Small intestine (tissue), 7 donors: Measurements from ENCODE around the gene LRRFIP1. TPM values are rescaled to one million over a fixed set of nuclear protein-coding genes. Genes with fewer than 3 reads are reported as not detected.

Experiments used
- DNase-seq, 2 donors: peaks; one replicate each; pipeline versions ENCODE4 v3.0.0 to v3.0.0-alpha.2; 2013
- FAIRE-seq: peaks from 2 replicates; lab custom pipeline; 2012; peaks lifted over from hg19 to GRCh38; lab: Jason Lieb, UNC
- H3K27ac ChIP-seq, 3 donors: one replicate each; pipeline ENCODE4 v1.5.1; 2013; ENCODE audit warnings: low read length in 2 of 3, mild to moderate bottlenecking in 2 of 3, control low read depth in 1 of 3, inconsistent platforms in 1 of 3, low read depth in 1 of 3, moderate library complexity in 1 of 3
- H3K27me3 ChIP-seq, 3 donors: one replicate each; pipeline ENCODE4 v1.6.1; 2013; ENCODE audit warnings: low read length in 3 of 3, inconsistent platforms in 1 of 3; ENCODE audit not compliant: control insufficient read depth in 3 of 3, insufficient read depth in 3 of 3
- H3K36me3 ChIP-seq, 3 donors: one replicate each; pipeline ENCODE4 v1.6.1; 2013; ENCODE audit warnings: low read length in 3 of 3, inconsistent platforms in 1 of 3, low read depth in 1 of 3, mild to moderate bottlenecking in 1 of 3, moderate library complexity in 1 of 3; ENCODE audit not compliant: control insufficient read depth in 3 of 3, insufficient read depth in 2 of 3
- H3K4me1 ChIP-seq, 3 donors: one replicate each; pipeline ENCODE4 v1.6.1; 2013; ENCODE audit warnings: low read length in 2 of 3, inconsistent platforms in 1 of 3, low read depth in 1 of 3, mild to moderate bottlenecking in 1 of 3, moderate library complexity in 1 of 3; ENCODE audit not compliant: control insufficient read depth in 3 of 3, insufficient read depth in 2 of 3
- H3K4me3 ChIP-seq, 3 donors: one replicate each; pipeline ENCODE4 v1.5.1; 2013; ENCODE audit warnings: low read length in 3 of 3, control low read depth in 1 of 3, inconsistent platforms in 1 of 3, low read depth in 1 of 3, mild to moderate bottlenecking in 1 of 3, moderate library complexity in 1 of 3
- H3K9me3 ChIP-seq, 2 donors: one replicate each; pipeline ENCODE4 v1.6.1; 2013; ENCODE audit warnings: low read depth in 1 of 2, low read length in 1 of 2; ENCODE audit not compliant: control insufficient read depth in 2 of 2, insufficient read depth in 1 of 2
- WGBS, 3 donors: extraction: QIAGEN DNeasy Blood & Tissue Kit; methylation state at CpG; one replicate each; pipeline ENCODE4 v1.1.7; 2013; 5-methylcytosine and 5-hydroxymethylcytosine counted together
- polyA plus RNA-seq, 4 donors: library from polyadenylated mRNA; stranded (reverse) in 3 of 4; unstranded in 1 of 4; fragments of 200-250 nt in 3 of 4; fragments of 120-200 nt in 1 of 4; gene quantifications; one replicate each; pipeline versions ENCODE4 v1.2.1 to v1.2.3, GENCODE V29; 2013
- donor health status: healthy with polysubstance abuse.
- donor health status: control.
- donor health status: control.
- donor health status: Bipolar disorder and iron deficiency.
- donor health status: healthy.

LRRFIP1 gene
- polyA plus RNA-seq, 4 donors = 46.0 to 76.7 (median 51.9) TPM

- FAIRE-seq = no peak
- H3K36me3 ChIP-seq = peaks cover 0 to 5% (median 0%) of the 10 kb centered on the region in 3 donors
- H3K27ac ChIP-seq = no peak overlapping the region
- DNase-seq = no peak
- H3K4me3 ChIP-seq = no peak overlapping the region
- peaks cover 0 to 2% (median 0%) of the 10 kb centered on the region in 3 donors for H3K27me3 ChIP-seq
- no peaks in the 10 kb centered on the region for H3K4me1 ChIP-seq
- WGBS, 3 donors = 90 to 98% (median 91%) methylated on average over 8 of the region's 8 CpGs
- peaks cover 0 to 13% of the 10 kb centered on the region in 2 donors for H3K9me3 ChIP-seq
Observed at GRCh38 chr2:237638176-237638575, 10.8 kb downstream of the LRRFIP1 start.

GRCh38 chr2:237639052-237639835 is 11.9 kb downstream of the LRRFIP1 start:
- FAIRE-seq (no peak), DNase-seq (no peak)
- Histone ChIP-seq H3K36me3 (peaks cover 0 to 5% (median 0%) of the 10 kb centered on the region in 3 donors), H3K27me3 (peaks cover 0 to 1% (median 0%) of the 10 kb centered on the region in 3 donors), H3K9me3 (peaks cover 0 to 11% of the 10 kb centered on the region in 2 donors), H3K4me3 (no peak overlapping the region), H3K4me1 (no peaks in the 10 kb centered on the region), H3K27ac (no peak overlapping the region)
- 69 to 76% (median 69%) methylated on average over 11 of the region's 11 CpGs for WGBS, 3 donors

- H3K9me3 ChIP-seq = peaks cover 0 to 11% of the 10 kb centered on the region in 2 donors
- no peaks in the 10 kb centered on the region for H3K4me1 ChIP-seq
- peaks cover 0 to 4% (median 0%) of the 10 kb centered on the region in 3 donors for H3K27me3 ChIP-seq
- no peak overlapping the region for H3K27ac ChIP-seq
- no peak overlapping the region for H3K4me3 ChIP-seq
- FAIRE-seq (no peak), DNase-seq (peak; percentile 34 to 35)
- peaks cover 0 to 5% (median 0%) of the 10 kb centered on the region in 3 donors for H3K36me3 ChIP-seq
- WGBS, 3 donors = 43 to 74% (median 60%) methylated on average over 6 of the region's 6 CpGs
Observed at GRCh38 chr2:237639836-237640220, 12.4 kb downstream of the LRRFIP1 start.

GRCh38 chr2:237640493-237640998 is 13.2 kb downstream of the LRRFIP1 start:
- no peak for FAIRE-seq
- H3K4me3 ChIP-seq = no peak overlapping the region
- H3K4me1 ChIP-seq = no peaks in the 10 kb centered on the region
- H3K27me3 ChIP-seq = peaks cover 0 to 4% (median 0%) of the 10 kb centered on the region in 3 donors
- WGBS, 3 donors = 84 to 90% (median 85%) methylated on average over 12 of the region's 12 CpGs
- no peak for DNase-seq
- H3K36me3 ChIP-seq = peaks cover 0 to 5% (median 0%) of the 10 kb centered on the region in 3 donors
- peaks cover 0 to 11% of the 10 kb centered on the region in 2 donors for H3K9me3 ChIP-seq
- no peak overlapping the region for H3K27ac ChIP-seq

- H3K9me3 ChIP-seq = peaks cover 0 to 13% of the 10 kb centered on the region in 2 donors
- no peak overlapping the region for H3K4me3 ChIP-seq
- H3K36me3 ChIP-seq = peaks cover 0 to 5% (median 0%) of the 10 kb centered on the region in 3 donors
- DNase-seq = no peak
- H3K27ac ChIP-seq = no peak overlapping the region
- WGBS, 3 donors = 90 to 97% (median 94%) methylated on average over 12 of the region's 12 CpGs
- no peaks in the 10 kb centered on the region for H3K4me1 ChIP-seq
- no peak for FAIRE-seq
- H3K27me3 ChIP-seq = peaks cover 0 to 4% (median 0%) of the 10 kb centered on the region in 3 donors
Observed at GRCh38 chr2:237642038-237642734, 14.8 kb downstream of the LRRFIP1 start.

- H3K4me1 ChIP-seq = no peaks in the 10 kb centered on the region
- H3K27me3 ChIP-seq = peaks cover 0 to 4% (median 0%) of the 10 kb centered on the region in 3 donors
- H3K36me3 ChIP-seq = peaks cover 0 to 5% (median 0%) of the 10 kb centered on the region in 3 donors
- peaks cover 0 to 13% of the 10 kb centered on the region in 2 donors for H3K9me3 ChIP-seq
- DNase-seq (no peak), FAIRE-seq (no peak)
- 91 to 94% (median 93%) methylated on average over 13 of the region's 13 CpGs for WGBS, 3 donors
- no peak overlapping the region for H3K27ac ChIP-seq
- no peak overlapping the region for H3K4me3 ChIP-seq
Observed at GRCh38 chr2:237643066-237643465, 15.7 kb downstream of the LRRFIP1 start.

DNA sequence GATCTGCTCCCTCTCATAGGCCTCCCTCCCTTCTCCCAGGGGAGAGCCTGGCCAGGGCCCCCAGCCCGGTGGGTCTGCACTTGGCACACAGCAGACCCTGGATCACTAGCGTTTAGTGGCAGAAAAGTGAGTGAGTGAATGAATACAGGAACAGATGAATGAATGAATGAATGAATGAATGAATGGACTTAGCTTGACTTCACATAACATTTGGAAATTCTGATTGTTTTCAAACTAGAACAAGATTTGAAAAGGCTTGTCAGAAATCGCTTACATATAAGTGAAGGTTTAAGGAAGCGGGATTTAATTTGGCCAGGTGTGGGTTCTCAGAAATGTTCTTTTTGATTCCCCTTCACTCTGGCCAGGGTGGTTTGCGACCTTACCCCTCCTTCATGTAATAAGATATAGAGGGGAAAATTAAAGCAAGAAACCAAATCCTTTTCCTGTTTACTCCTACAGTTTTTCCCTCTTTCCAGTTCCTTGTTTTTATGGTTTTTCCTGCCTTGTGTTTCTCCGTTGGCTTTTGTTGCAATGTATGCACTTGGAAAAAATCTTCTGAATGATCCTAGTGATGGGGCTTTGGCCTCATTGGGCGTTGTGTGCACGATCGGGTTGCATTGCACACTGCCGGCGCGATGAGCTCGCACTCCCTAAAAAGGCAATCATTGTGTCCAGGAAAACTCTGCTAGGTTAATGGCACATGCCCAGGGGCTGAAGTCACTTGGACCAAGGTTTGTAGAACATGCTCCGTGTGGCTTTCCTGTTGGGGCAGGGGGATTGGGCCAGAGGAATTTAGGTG is 16.4 kb downstream of the LRRFIP1 start:
- Histone ChIP-seq H3K27ac (no peak overlapping the region), H3K9me3 (peaks cover 0 to 13% of the 10 kb centered on the region in 2 donors), H3K4me3 (no peak overlapping the region), H3K4me1 (no peaks in the 10 kb centered on the region), H3K27me3 (peaks cover 0 to 4% (median 0%) of the 10 kb centered on the region in 3 donors), H3K36me3 (peaks cover 0 to 5% (median 0%) of the 10 kb centered on the region in 3 donors)
- FAIRE-seq (no peak), DNase-seq (no peak)
- 89 to 92% (median 92%) methylated on average over 14 of the region's 14 CpGs for WGBS, 3 donors

DNA sequence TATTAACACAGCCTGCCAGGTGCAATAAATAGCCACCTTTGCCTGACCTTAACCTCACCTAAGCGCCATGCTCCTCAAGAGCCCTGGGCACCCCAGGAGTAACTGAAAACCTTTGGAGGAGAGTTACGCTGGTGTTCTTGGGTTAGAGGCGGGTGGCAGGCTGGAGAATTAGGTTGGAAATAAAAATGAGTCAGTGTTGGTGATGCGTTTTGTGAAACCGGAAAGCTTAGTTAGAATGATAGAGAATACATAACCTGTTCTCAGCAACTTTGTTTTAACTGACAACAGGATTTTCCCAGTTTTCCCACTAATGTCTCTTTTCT is 17.0 kb downstream of the LRRFIP1 start:
- Histone ChIP-seq H3K27me3 (peaks cover 0 to 4% (median 0%) of the 10 kb centered on the region in 3 donors), H3K36me3 (peaks cover 0 to 5% (median 0%) of the 10 kb centered on the region in 3 donors), H3K4me3 (no peak overlapping the region), H3K27ac (no peak overlapping the region), H3K9me3 (peaks cover 0 to 13% of the 10 kb centered on the region in 2 donors), H3K4me1 (no peaks in the 10 kb centered on the region)
- no peak for FAIRE-seq
- DNase-seq = no peak
- 92 to 94% (median 92%) methylated on average over 5 of the region's 5 CpGs for WGBS, 3 donors
